HEK293 (cell line): ENCODE results near the gene NUFIP2.

Source experiments
- CTCF ChIA-PET: fragments of 350-600 bp; formaldehyde crosslinking; extraction: SDS; loops from one replicate; lab custom pipeline; 2021; ENCODE audit warnings: antibody characterized with exemption; lab: Yijun Ruan, JAX
- POLR2A ChIA-PET: fragments of 300-600 bp; formaldehyde crosslinking; extraction: SDS; loops from one replicate; lab custom pipeline; 2020; ENCODE audit warnings: antibody characterized with exemption, inconsistent platforms; lab: Yijun Ruan, JAX
- H3K27ac ChIP-seq: fragments of 200-500 bp; sonication (Bioruptor generic); 2 replicates; pipeline ENCODE4 v1.5.1; 2014; ENCODE audit warnings: low read depth, low read length, control low read depth, inconsistent platforms; ENCODE audit errors: extremely low read depth
- H3K36me3 ChIP-seq, 2 experiments: fragments of 200-500 bp in 1 of 2; sonication (Bioruptor generic) in 1 of 2; 1 replicate in 1 of 2; 2 replicates in 1 of 2; pipeline ENCODE4 v1.5.1; 2014 to 2017; ENCODE audit warnings: inconsistent platforms in 2 of 2, low read length in 2 of 2; ENCODE audit not compliant: control insufficient read depth in 2 of 2, insufficient read depth in 1 of 2
- H3K4me1 ChIP-seq: fragments of 200-500 bp; sonication (Bioruptor generic); 2 replicates; pipeline ENCODE4 v1.5.1; 2014; ENCODE audit warnings: mild to moderate bottlenecking, low read length, inconsistent platforms; ENCODE audit not compliant: control insufficient read depth, insufficient read depth
- H3K4me3 ChIP-seq: 2 replicates; pipeline ENCODE4 v1.5.1; 2011; ENCODE audit warnings: low read depth, mild to moderate bottlenecking, control low read depth, low read length, moderate library complexity
- H3K9me3 ChIP-seq: fragments of 200-500 bp; sonication (Bioruptor generic); 2 replicates; pipeline ENCODE4 v1.5.1; 2014; ENCODE audit warnings: low read depth, low read length, inconsistent platforms; ENCODE audit not compliant: control insufficient read depth, insufficient read depth
- ATF2 ChIP-seq: fragments of 450-650 bp; formaldehyde crosslinking; IDR thresholded peaks from 2 replicates; pipeline ENCODE4 v1.5.1; 2016; ENCODE audit warnings: missing biosample characterization, missing genetic modification characterization, low read depth
- CTCF ChIP-seq: fragments of 450-650 bp; formaldehyde crosslinking; IDR thresholded peaks from 2 replicates; pipeline ENCODE4 v1.5.1; 2016; ENCODE audit warnings: missing biosample characterization, missing genetic modification characterization
- INSM2 ChIP-seq: fragments of 450-650 bp; formaldehyde crosslinking; IDR thresholded peaks from 2 replicates; pipeline ENCODE4 v1.5.1; 2016; ENCODE audit warnings: missing biosample characterization, missing genetic modification characterization
- OSR2 ChIP-seq: fragments of 450-650 bp; formaldehyde crosslinking; IDR thresholded peaks from 2 replicates; pipeline ENCODE4 v1.5.1; 2016; ENCODE audit warnings: missing biosample characterization, missing genetic modification characterization
- PRDM1 ChIP-seq: fragments of 450-650 bp; formaldehyde crosslinking; IDR thresholded peaks from 2 replicates; pipeline ENCODE4; 2016; ENCODE audit warnings: missing biosample characterization, missing genetic modification characterization
- PRDM4 ChIP-seq: fragments of 450-650 bp; formaldehyde crosslinking; IDR thresholded peaks from 2 replicates; pipeline ENCODE4 v1.5.1; 2017; ENCODE audit warnings: missing biosample characterization, missing genetic modification characterization
- SCRT1 ChIP-seq: fragments of 450-650 bp; formaldehyde crosslinking; IDR thresholded peaks from 2 replicates; pipeline ENCODE4 v1.5.1; 2016; ENCODE audit warnings: missing biosample characterization, missing genetic modification characterization, borderline replicate concordance
- TSHZ1 ChIP-seq: fragments of 450-650 bp; formaldehyde crosslinking; IDR thresholded peaks from 2 replicates; pipeline ENCODE4 v1.5.1; 2016; ENCODE audit warnings: missing biosample characterization, missing genetic modification characterization, borderline replicate concordance
- ZBTB17 ChIP-seq: fragments of 450-650 bp; formaldehyde crosslinking; IDR thresholded peaks from 2 replicates; pipeline ENCODE4 v1.5.1; 2016; ENCODE audit warnings: missing biosample characterization, missing genetic modification characterization
- ZBTB26 ChIP-seq: fragments of 450-650 bp; formaldehyde crosslinking; optimal IDR thresholded peaks from 2 replicates; pipeline ENCODE3; 2016; ENCODE audit warnings: missing biosample characterization, mild to moderate bottlenecking, missing genetic modification characterization
- ZFP3 ChIP-seq: fragments of 450-650 bp; formaldehyde crosslinking; IDR thresholded peaks from 2 replicates; pipeline ENCODE4 v1.5.1; 2016; ENCODE audit warnings: low read depth, missing biosample characterization, missing genetic modification characterization
- ZNF114 ChIP-seq: fragments of 450-650 bp; formaldehyde crosslinking; IDR thresholded peaks from 2 replicates; pipeline ENCODE4 v1.5.0; 2017; ENCODE audit warnings: missing biosample characterization, missing genetic modification characterization
- ZNF175 ChIP-seq: fragments of 450-650 bp; formaldehyde crosslinking; IDR thresholded peaks from 2 replicates; pipeline ENCODE4 v1.5.1; 2016; ENCODE audit warnings: missing biosample characterization, missing genetic modification characterization
- ZNF184 ChIP-seq: fragments of 450-650 bp; IDR thresholded peaks from 2 replicates; pipeline ENCODE4 v1.5.1; 2018; ENCODE audit warnings: missing biosample characterization, mild to moderate bottlenecking, missing genetic modification characterization
- ZNF513 ChIP-seq: fragments of 450-650 bp; IDR thresholded peaks from 2 replicates; pipeline ENCODE4 v1.5.1; 2018; ENCODE audit warnings: missing biosample characterization, missing genetic modification characterization
- ZNF654 ChIP-seq: fragments of 450-650 bp; formaldehyde crosslinking; IDR thresholded peaks from 2 replicates; pipeline ENCODE4 v1.5.1; 2016; ENCODE audit warnings: low read depth, missing biosample characterization, missing genetic modification characterization
- ZNF785 ChIP-seq: fragments of 450-650 bp; formaldehyde crosslinking; IDR thresholded peaks from 2 replicates; pipeline ENCODE4 v1.5.1; 2016; ENCODE audit warnings: missing biosample characterization, missing genetic modification characterization
- ZNF837 ChIP-seq: fragments of 450-650 bp; formaldehyde crosslinking; IDR thresholded peaks from 2 replicates; pipeline ENCODE4 v1.5.1; 2016; ENCODE audit warnings: missing biosample characterization, missing genetic modification characterization

The NUFIP2 gene

GRCh38 chr17:29243792-29244191, 50.2 kb downstream of the NUFIP2 start:
- TF ChIP-seq ZNF785 (tag by site-specific recombination), result no peak
- TF ChIP-seq ZNF184 (tag by site-specific recombination), result no peak
- no peak for TF ChIP-seq ZFP3 (tag by site-specific recombination)
- TF ChIP-seq ZNF513 (tag by site-specific recombination), result no peak
- no peak for TF ChIP-seq INSM2 (tag by site-specific recombination)
- no peak for TF ChIP-seq OSR2 (tag by site-specific recombination)
- TF ChIP-seq ATF2 (tag by site-specific recombination), result no peak
- no peak for TF ChIP-seq PRDM1 (tag by site-specific recombination)
- TF ChIP-seq ZNF837, result no peak
- TF ChIP-seq SCRT1 (tag by site-specific recombination), result no peak
- no peak for TF ChIP-seq ZNF114 (tag by site-specific recombination)
- TF ChIP-seq ZNF654 (tag by site-specific recombination), result 0 out of 2 replicates have a peak, but pooled peaks have one; percentile 8
- TF ChIP-seq ZNF175 (tag by site-specific recombination), result no peak
- TF ChIP-seq CTCF, result peak; percentile 52; the same call in 1 of the 2 replicates
- TF ChIP-seq TSHZ1 (tag by site-specific recombination), result no peak
- peak; percentile 98 for TF ChIP-seq ZBTB17 (tag by site-specific recombination)
- TF ChIP-seq PRDM4 (tag by site-specific recombination), result no peak
- no peak for TF ChIP-seq ZBTB26
- TF ChIP-seq, all 188 proteins: peak for 3
- Histone ChIP-seq H3K4me1 (no peaks in the 10 kb centered on the region), H3K36me3 (no peaks in the 10 kb centered on the region), H3K4me3 (no peak overlapping the region), H3K9me3 (no peaks in the 10 kb centered on the region), H3K27ac (no peak overlapping the region)
- ChIA-PET POLR2A (no interaction called here), CTCF (interaction anchor here (0.6 to 1.8 kb wide), 9 partner anchors 8 to 47 kb away, joined by 3 to 7 read pairs (median 4); no protein-coding TSS in a partner anchor)
